NCI-H1436 (cell line): ENCODE data around the gene NEURL3.
"Not testable (repeated sequence)": the region's sequence is repeated elsewhere in the genome, so short reads cannot be mapped to it uniquely, and the experiment has no call there.

Experiments used
- DNase-seq: peaks from one replicate; lab custom pipeline; 2025; lab: John Stamatoyannopoulos, UW

The NEURL3 gene

DNA sequence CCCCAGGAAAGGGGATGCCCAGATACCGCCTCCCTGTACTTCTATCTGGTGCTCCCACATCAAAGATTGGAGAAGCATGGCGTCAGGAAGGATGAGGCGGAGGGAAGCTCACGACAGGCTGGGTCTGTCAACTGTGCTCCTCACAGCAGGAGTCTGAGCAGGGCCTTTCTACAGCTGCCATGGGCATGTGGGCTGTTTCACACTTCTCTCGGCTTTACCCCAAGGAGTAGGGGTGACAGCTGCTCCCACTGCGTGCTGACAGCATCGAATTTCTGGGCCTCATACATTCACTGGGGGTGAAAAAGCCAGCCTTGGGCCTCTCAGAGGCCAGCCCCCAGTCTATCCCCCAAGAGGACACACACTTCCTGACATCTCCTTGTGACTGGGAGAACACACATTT, 21.1 kb downstream of the NEURL3 start:
- no peak for DNase-seq

DNA sequence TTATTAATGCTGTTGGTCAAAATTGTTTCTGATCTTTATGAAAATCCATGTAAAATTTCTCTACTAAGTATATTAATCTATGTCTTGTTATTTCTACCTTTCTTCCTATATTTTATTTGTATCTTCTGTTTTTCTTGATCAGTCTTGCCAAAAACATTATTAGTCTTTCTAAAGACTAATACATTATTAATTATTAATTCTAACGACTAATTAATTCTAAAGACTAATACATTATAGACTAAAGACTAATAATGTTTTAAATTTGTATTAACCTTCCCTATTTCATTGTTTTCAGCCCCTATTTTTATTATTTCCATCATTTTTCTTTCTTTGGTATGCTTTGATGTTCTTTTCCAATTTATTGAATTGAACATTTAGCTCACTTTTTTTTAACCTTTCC, 27.7 kb downstream of the NEURL3 start:
- no peak for DNase-seq

DNA sequence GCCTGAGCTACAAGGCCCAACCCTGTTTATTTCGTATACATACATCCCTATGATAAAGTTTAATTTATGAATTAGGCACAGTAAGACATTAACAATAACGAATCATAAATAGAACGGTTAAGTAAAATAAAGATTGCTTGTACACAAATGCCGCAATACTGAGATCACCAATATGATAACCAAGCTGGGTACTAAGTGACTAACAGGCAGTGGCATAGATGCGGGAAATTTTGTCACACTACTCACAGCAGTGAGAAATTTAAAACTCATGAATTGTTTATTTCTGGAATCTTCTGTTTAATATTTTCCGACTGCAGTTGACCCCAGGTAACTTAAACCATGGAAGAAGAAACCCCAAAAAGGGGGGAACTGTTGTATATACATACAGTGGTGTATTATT, 33.4 kb downstream of the NEURL3 start:
- no peak for DNase-seq

DNA sequence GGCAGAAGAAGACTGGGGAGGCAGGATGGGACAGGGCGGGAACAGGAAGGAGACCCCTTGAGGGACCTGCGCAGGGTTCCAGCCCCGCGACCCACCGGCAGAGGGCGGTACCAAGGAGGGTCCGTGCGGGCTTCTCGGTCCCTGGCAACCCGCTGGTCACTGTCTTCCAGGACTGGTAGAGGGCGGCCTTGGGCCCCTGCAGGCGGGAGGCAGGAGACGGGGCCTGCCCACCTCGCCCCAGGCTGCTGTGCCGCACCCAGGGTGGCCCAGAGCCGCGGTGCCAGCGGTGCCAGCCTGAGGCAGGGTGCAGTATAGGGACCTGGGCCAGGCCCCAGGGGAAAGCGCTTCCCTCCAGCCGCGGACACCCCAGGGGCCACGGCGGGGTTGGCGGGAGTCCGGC, 34.5 kb downstream of the NEURL3 start:
- DNase-seq, result no peak

DNA sequence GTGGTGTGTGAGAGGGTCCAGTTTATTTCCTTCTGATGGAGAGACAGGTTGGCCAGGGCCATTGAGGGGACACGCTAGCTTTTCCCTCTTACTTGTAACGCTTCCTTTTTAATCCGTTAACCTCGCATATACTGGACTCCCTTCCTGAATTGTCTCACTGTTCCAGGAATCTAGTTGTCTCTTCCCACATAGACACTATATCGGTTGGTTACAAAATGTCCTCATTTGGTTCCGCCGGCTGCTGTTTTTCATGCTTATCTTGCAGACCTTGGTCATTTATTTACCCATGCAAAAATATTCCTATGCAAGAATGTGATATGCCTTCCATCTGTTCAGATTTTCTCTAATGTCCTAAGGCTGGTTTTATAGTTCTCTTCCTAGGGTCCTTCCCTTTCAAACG, 35.0 kb downstream of the NEURL3 start:
- DNase-seq, result no peak

DNA sequence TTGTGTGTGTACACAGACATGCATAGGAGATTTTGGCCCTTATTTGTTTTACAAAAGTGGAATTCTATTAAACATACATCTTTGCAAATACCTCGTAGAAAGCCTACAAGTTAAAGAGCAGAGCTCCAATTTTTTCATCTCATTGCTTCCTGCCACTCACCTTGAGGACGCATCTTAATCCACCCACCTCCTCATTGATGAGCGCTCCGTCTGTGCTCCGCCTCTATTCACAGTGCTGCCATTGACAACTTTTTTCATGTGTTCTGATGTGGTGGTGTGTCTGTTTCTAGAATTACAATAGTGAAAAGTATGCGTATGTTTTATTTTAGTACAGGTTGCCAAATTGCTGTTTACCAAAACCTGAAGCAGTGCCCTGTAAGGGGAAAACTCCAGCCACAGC, 36.3 kb downstream of the NEURL3 start:
- DNase-seq, result no peak

DNA sequence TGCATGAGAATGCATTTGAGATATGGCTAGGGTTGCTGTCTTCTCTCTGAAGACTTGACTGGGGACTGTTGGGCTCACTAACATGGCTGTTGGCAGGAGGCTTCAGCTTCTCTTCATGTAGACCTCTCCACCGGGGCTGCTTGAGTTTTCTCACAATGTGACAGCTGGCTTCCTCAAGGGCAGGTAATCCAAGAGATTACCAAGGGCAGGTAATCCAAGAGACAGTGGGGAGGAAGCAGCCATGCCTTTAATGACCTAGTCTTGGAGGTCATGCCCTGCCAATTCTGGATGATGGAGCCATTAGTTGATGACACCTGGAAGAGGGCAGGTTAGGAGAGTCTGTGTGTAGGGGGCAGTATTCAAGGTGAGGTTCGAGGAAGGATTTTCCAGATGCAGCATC, 40.5 kb downstream of the NEURL3 start:
- DNase-seq, result no peak

DNA sequence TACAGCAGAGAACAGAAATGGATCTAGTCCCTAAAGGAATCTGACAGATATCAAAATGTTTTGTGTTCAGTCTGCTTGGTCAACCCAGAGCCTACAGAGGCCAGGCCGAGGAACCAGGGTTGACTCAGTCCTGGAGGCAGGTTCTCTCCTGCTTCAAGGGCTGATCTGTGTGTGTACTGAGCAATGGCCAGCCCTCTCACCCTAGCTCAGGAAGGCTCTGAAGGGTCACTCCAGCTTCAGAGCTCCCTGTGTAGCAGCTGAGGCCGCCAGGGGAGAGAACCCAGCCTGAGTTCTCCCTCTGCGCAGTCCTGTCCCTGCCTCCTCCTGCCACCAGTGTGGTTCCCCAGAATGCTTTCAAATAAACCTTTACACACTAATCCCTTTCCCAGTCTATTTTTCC, 41.1 kb downstream of the NEURL3 start:
- DNase-seq, result no peak

DNA sequence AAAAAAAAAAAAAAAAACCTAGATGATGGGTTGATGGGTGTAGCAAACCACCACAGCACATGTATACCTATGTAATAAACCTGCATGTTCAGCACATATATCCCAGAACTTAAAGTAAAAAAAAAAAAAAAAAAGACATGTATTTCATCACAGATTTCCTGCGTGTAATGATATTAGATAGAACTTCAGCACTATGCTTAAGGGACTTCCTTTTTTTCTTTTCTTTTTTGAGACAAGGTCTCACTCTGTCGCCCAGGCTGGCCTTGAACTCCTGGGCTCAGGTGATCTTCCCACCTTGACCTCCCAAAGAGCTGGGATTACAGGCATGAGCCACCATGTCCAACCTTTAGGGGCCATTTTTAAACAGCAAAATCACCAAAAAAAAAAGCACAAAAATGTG, 42.0 kb downstream of the NEURL3 start:
- DNase-seq, result no peak

DNA sequence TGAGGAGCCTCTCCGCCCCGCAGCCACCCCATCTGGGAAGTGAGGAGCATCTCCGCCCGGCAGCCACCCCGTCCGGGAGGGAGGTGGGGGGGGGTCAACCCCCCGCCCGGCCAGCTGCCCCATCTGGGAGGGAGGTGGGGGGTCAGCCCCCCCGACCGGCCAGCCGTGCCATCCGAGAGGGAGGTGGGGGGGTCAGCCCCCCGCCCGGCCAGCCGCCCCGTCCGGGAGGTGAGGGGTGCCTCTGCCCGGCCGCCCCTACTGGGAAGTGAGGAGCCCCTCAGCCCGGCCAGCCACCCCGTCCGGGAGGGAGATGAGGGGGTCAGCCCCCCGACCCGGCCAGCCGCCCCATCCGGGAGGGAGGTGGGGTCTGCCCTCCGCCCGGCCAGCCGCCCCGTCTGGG, 43.5 kb downstream of the NEURL3 start:
- DNase-seq, result not testable (repeated sequence)

DNA sequence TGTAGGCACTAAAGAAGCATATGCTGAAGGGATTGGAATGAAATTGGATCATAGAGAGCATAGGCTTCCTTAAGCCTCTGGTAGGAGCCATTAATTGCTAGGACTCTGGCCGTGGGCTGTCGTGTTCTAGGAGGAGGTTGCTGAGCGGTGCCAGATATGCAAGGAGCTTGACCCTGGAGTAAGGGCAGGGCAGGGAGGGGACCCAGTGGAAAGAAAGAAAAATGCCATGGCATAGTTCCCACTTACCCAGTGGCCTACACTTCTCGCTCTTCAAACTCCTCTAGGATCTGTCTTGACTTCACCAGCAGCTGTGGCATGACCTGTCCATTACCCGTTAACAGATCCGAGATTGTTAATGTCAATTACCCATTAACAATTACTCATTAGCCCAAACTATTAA, 53.1 kb downstream of the NEURL3 start:
- no peak for DNase-seq

DNA sequence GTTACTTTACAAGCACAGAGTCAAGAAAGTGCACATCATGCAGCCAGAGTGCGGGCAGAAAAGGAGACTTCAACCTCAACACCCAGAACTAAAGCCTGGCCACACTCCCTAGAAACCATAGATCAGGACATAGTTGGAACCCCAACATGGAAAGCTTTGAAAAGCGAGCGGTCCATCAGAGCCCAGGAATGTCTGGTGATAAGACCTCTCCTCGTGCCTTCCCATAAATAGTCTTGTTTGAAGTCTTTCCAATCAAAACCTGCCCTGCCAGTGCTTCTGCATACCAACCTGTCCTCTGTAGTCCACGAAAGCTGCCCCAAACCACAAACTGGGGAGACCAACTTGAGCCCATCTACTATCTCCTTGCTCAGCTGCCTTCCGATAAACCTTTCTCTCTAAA, 55.5 kb downstream of the NEURL3 start:
- no peak for DNase-seq

DNA sequence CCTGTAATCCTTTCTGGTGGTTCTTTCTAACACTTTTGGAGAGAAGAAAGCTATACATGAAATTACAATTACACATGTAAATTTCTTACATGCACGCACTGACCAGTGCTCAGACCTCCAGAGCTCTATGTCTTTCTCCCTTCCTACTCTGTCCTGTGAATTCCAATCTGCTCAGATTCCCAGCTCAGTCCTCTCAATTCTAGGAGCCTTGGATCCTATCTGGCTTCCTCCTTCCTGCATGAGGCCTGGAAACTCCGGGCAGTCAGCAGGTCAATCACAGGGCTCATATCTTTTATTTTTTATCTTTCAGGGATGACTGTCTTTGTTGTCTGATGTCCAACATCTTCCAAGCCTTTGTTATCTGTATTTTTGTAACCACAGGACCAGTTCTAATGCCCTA, 56.0 kb downstream of the NEURL3 start:
- DNase-seq, result no peak

DNA sequence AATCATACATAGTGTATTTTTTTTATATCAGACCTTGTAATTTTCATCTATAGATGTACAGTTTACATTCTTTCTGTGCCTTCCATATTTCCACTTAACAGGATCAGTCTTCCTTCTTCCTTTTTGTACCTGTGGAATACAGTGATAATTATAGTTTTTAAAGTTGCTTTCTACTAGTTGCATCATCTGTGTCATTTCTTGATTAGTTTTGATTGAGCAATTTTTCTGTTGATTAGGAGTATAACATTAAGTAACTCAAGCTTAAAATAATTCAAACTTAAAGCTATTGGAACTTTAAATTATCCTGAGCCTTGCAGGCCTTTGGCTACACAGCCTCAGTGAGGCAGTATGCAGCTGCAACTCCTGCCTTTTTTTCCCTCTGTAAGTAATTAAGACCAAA, 57.4 kb downstream of the NEURL3 start:
- no peak for DNase-seq
